ENCODE measurements around the gene SLC11A2.
"Not testable (repeated sequence)": the region's sequence is repeated elsewhere in the genome, so short reads cannot be mapped to it uniquely, and the experiment has no call there.

The SLC11A2 gene

GRCh38 chr12:51025338-51025835 is 797 bp downstream of the SLC11A2 start:
- DNase-seq: no peak

GRCh38 chr12:51023625-51024382 is 2.4 kb downstream of the SLC11A2 start:
- no peak for DNase-seq

GRCh38 chr12:51021694-51022093 is 4.5 kb downstream of the SLC11A2 start:
- no peak for DNase-seq

GRCh38 chr12:51020448-51021182 is 5.6 kb downstream of the SLC11A2 start:
- no peak for DNase-seq

- no peak for DNase-seq
These were observed 6.3 kb downstream of the SLC11A2 start for GRCh38 chr12:51019927-51020326.

- DNase-seq: no peak
These were observed 7.2 kb downstream of the SLC11A2 start for GRCh38 chr12:51018956-51019355.

GRCh38 chr12:51017452-51017851 is 8.7 kb downstream of the SLC11A2 start:
- DNase-seq: no peak

- DNase-seq: not testable (repeated sequence)
These were observed 11.7 kb downstream of the SLC11A2 start for GRCh38 chr12:51014467-51014866.

- DNase-seq: no peak
These were observed 12.7 kb downstream of the SLC11A2 start for GRCh38 chr12:51013441-51013840.

- no peak for DNase-seq
These were observed 13.5 kb downstream of the SLC11A2 start for GRCh38 chr12:51012570-51013236.

GRCh38 chr12:51011955-51012354 is 14.2 kb downstream of the SLC11A2 start:
- no peak for DNase-seq

- DNase-seq: no peak
These were observed 17.1 kb downstream of the SLC11A2 start for GRCh38 chr12:51009056-51009440.

GRCh38 chr12:51008329-51009055 is 17.7 kb downstream of the SLC11A2 start:
- no peak for DNase-seq

GRCh38 chr12:51005671-51006070 is 20.5 kb downstream of the SLC11A2 start:
- no peak for DNase-seq

GRCh38 chr12:51005030-51005429 is 21.2 kb downstream of the SLC11A2 start:
- DNase-seq: no peak

GRCh38 chr12:51004504-51004903 is 21.7 kb downstream of the SLC11A2 start:
- no peak for DNase-seq

- no peak for DNase-seq
These were observed 24.4 kb downstream of the SLC11A2 start for GRCh38 chr12:51001799-51002198.

GRCh38 chr12:51000245-51000644 is 25.9 kb downstream of the SLC11A2 start:
- DNase-seq: no peak

GRCh38 chr12:50999093-50999492 is 27.1 kb downstream of the SLC11A2 start:
- DNase-seq: no peak

GRCh38 chr12:50992819-50993218 is 33.4 kb downstream of the SLC11A2 start:
- no peak for DNase-seq

- DNase-seq: no peak
These were observed 34.9 kb downstream of the SLC11A2 start for GRCh38 chr12:50991291-50991690.

GRCh38 chr12:50990791-50991190 is 35.4 kb downstream of the SLC11A2 start:
- DNase-seq: no peak

GRCh38 chr12:50990147-50990727 is 35.9 kb downstream of the SLC11A2 start:
- no peak for DNase-seq
